Loucy (cell line): ENCODE data around the gene WNT3.

Source experiments
- EZH2phosphoT487 ChIP-seq: fragments of 200-600 bp; IDR thresholded peaks from 2 replicates; pipeline ENCODE4 v1.6.1; 2018; ENCODE audit warnings: antibody characterized with exemption, mild to moderate bottlenecking, moderate library complexity, borderline replicate concordance
- TF ChIP-seq, protein P1 (sequence below): fragments of 200-600 bp; sonication (generic); conservative IDR thresholded peaks from 2 replicates; pipeline ENCODE4 v1.5.1; 2014; ENCODE audit warnings: mild to moderate bottlenecking, antibody characterized with exemption, low read length

DNA sequence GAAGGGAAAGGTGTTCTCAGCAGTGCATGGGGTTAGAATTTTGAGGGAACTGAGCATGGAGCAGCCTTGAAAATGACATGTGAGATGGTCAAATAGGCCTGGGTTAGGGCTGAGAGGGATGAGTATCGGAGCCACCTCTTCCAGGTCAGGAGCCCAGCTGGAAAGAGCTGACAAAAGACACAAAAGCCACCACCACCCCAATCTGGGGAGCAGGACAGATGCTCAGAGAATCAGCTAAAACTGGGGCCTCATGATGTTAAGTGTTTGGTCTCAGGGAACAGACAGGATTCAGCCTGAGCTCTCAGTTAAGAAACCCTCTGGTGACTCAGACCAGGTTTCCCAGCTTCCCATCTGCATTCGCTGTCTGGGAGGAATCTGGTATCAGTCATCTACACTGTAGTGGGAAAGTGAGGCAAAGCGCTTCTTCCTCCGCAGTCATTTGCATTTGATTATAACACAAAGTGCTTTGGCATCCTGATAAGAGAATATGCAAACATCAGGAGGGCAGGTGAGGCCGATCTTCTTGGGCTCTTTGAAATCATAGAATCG, 35.5 kb upstream of the WNT3 start:
- TF ChIP-seq, protein P1, sequence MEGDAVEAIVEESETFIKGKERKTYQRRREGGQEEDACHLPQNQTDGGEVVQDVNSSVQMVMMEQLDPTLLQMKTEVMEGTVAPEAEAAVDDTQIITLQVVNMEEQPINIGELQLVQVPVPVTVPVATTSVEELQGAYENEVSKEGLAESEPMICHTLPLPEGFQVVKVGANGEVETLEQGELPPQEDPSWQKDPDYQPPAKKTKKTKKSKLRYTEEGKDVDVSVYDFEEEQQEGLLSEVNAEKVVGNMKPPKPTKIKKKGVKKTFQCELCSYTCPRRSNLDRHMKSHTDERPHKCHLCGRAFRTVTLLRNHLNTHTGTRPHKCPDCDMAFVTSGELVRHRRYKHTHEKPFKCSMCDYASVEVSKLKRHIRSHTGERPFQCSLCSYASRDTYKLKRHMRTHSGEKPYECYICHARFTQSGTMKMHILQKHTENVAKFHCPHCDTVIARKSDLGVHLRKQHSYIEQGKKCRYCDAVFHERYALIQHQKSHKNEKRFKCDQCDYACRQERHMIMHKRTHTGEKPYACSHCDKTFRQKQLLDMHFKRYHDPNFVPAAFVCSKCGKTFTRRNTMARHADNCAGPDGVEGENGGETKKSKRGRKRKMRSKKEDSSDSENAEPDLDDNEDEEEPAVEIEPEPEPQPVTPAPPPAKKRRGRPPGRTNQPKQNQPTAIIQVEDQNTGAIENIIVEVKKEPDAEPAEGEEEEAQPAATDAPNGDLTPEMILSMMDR = no peak
- no peak for TF ChIP-seq EZH2phosphoT487
